DMS79 treated with DMSO at 0.1 percent for 48 hours (cell line): ENCODE measurements around the gene GPR171.

Experiments used
- DNase-seq: peaks from one replicate; lab custom pipeline; 2025; lab: John Stamatoyannopoulos, UW

The GPR171 gene

DNA sequence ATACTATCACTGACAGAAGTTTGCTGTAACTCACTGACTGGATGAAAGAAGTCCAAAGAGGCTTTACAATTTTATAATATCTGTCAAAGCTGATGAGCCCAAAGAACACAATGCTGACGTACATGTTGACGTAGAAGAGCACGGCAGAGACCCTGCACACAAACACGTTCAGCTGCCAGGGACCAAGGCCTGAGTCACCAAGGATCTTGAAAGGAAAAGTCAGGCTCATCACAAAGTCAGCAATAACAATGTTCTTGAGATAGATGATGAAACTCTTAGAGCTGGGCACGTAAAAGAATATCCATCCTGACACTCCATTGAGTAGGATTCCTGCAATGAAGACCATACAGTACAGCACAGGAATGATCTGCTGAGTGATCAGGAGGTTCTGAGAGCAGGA lies 10.9 kb upstream of the GPR171 start:
- no peak for DNase-seq

DNA sequence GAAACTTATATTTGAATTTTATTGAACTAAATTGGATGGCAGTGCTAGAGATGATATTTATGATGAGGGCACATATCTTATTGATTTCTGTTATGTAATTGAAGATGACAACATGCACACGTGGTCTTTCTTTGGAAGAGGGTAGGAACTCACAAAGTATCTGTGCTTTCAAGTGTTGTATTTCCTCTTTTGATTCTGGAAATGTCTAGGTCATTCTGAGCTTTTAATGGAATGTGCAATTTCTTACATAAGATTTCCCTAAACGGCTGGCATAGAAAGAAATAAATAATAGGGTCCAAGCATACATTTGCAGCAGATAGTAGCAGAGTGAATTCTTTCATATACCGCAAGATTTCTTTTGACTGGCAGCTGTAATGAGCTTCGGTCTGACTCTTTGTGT lies 10.1 kb upstream of the GPR171 start:
- DNase-seq, result no peak

DNA sequence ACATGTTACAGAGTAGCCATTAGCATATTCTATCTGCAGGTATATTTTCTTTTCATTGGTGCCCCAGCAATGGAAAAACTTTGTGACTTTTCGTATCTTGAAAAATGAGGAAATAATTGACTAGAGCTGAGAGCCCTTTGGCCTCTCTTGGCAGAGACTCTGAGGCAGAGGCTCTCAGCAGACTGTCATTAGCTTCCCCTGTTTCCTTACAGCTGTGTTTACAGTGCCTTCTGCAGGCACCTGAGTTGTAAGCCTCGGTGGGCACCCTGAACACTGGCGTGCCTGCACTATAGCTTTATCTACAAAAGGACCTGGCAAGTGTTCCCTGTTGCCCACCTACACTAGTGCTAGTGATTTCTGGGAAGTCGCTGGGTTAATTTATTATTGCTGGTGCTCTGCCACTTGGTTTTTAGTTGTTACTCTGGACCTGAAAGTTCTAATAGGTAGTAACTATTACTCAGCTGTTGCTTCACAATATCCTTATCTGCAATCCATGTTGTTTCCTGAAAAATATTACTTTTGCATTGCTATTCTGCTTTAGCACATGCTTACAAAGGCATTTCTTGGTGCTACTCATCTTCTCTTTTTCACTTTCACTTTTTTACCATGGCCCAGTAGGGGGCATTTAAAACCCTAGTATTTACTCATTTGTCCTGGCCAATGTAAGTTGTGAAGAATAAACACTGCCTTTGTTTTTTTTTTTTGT lies 7.8 kb upstream of the GPR171 start:
- no peak for DNase-seq

DNA sequence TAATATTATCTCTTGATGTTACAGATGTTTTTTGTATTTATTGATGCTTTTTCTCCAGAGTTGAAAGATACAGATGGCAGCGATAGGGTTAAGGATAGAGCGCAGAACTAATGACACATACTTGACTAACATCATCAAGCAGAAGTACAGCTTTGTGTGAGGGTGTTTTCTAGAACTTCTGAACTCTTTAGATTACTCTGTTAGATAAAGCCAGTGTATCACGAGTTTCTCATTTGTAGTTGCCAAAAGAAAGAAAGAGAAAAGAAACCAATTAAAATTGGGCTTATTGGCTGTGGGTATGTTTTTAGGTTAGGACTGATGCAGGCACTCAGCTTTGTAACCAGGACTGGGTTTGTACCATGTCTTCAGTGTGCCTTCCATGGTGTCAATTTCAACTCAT lies 6.6 kb upstream of the GPR171 start:
- DNase-seq, result no peak

- DNase-seq, result no peak
Measured at GRCh38 chr3:151206201-151206600, 3.2 kb upstream of the GPR171 start.

DNA sequence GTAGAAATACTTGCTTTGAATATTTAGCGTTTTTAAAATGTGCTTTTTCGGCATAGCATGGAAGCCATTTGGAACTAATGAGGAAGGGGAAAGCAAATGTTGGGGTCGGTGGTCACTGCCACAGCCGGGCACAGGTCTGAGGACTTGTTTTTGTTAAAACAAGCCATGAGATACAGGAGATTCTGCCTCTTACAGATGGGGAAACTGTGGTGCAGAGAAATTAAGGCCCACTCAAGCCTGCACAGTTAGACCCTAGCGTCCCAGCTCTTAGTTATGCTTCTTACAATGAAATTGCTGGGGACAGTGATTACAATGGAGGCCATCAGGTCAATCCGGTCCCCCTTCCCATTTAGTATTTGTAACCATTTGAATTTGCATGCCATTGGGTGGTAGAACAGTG lies 2.5 kb upstream of the GPR171 start:
- no peak for DNase-seq

DNA sequence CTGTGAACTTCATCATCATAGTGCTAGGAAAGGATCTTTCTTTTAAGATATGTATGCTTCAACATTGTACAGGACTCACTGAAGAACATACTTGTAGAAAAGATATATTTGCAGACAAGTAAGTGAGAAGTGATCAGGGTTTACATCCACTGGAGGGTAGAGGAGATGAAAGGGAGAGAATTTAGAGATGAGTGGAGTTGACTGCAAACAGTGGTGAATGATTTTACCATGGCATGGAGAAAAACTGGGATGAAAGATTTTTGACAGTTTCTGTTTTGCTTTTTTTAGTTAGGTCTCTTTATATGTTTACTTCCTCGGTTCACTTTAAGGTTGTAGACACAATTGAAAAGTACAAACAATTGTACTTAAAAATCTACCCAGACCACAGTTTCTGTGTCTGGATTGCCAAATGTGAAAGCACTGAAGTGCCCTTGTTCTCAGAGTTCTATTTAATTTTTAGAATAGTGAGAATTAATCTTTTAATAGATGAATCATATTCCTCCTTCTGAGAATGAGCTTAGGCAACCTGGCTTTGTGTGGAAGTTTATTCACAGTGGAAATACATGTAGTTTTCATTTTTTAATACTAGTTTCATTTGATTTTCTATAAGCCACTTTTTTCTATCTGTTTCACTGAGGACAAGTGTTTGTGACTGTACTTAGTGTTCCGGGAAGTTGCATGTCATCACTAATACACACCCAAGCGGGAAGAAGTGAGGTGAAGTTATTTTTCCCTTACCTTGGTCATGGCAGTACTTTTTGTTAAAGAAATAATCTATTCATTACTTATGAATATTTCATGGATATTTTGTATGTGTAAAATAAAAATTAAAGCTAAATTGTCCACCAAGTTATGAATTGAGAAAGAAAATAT lies 1.8 kb upstream of the GPR171 start:
- no peak for DNase-seq

- DNase-seq, result no peak
Measured at GRCh38 chr3:151201051-151201730, 1.8 kb downstream of the GPR171 start.

- no peak for DNase-seq
Measured at GRCh38 chr3:151200586-151200985, 2.4 kb downstream of the GPR171 start.

GRCh38 chr3:151199554-151200438 lies 3.2 kb downstream of the GPR171 start:
- no peak for DNase-seq

DNA sequence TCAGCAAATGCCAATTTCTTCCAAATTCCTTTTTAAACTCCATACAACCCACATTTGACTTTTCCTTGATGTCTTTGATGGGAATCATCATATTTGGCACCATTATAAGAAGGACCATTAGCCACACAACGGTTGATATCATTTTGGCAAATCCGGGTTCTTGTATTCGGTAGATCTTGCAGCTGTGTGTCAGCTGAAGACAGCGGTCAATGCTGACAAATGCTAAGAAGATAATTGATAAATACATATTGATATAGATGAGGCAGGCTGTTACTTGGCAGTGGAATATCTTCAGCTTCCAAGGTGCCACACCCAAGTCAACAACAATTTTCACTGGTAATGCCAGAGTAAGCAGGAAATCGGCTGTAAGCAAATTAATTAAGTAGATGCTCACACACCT lies 4.2 kb downstream of the GPR171 start:
- no peak for DNase-seq

- no peak for DNase-seq
Measured at GRCh38 chr3:151197981-151198767, 4.8 kb downstream of the GPR171 start.

GRCh38 chr3:151197228-151197627 lies 5.8 kb downstream of the GPR171 start:
- no peak for DNase-seq

DNA sequence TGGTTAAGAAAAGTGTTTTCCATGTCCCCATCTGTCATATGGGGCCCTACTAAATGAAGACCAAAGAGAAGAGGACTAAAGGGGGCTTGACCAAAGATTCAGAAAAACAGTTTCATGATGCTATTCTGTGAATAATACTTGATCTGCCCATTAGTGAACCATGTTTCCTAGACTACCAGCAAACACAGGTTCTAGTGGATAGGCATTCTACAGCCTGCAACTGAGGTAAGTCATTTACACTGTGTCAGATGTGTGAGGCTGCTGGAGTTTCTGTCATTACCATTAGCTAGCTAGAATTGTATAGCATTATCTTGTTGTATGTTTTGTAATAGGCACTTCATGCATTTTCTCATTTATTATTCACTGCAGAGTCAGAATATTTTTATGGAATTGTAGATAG lies 6.6 kb downstream of the GPR171 start:
- DNase-seq, result no peak

DNA sequence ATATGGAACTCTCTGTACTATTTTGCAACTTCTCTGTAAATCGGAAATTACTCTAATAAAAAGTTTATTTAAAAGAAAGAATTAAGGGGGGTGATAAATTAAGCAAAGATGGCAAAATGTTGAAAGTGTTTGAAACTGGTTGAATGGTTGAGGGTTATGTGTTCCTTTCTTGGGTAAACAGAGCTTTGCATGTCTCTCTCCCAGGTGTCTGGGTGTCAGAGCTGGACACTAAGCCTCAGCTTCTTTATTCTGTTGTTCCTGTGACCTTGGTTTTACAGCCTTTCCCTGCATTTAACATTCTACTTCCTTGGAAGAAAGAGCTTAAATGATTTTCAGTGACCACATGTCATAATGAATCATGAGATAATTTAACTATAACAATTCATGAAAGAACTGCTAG lies 7.2 kb downstream of the GPR171 start:
- DNase-seq, result no peak

- no peak for DNase-seq
Measured at GRCh38 chr3:151192545-151192944, 10.5 kb downstream of the GPR171 start.

DNA sequence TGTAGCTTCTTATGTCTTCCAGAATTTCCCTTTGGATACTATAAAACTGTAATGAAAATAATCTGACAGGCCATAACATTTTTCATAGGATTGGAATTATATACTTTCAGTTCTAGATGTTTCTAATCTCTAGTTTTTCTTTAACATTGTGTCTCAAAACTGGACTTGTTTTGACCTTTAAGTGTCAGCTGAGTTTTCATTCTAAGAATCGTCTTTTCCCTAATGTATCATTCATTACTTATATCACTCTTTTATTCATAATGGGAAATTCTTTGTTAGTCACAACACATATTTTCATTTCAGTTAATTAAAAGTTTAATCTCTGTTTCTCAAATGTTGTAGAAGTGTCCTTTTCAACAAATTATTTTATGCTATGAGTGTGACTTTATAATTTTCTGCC lies 11.9 kb downstream of the GPR171 start:
- DNase-seq, result no peak

DNA sequence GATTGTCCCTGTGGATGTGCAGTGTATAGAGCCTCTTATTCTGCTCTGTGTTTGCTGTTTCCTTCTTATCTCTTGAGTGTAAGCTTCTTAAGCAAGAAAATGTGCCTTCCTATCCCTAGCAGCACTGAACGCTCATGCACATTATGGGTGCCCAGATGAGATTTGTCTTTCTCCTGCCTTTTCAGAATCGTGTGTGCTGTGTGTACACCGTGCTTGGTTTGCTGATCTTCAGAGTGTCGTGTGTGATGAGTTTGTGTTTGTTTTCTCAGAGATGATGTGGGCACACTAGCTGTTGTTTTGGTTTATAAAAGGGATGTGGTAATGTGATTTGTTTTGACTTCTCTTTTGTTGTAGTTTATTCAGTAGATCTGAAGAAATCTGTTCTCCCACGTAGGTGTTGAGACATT lies 19.7 kb downstream of the GPR171 start:
- no peak for DNase-seq

DNA sequence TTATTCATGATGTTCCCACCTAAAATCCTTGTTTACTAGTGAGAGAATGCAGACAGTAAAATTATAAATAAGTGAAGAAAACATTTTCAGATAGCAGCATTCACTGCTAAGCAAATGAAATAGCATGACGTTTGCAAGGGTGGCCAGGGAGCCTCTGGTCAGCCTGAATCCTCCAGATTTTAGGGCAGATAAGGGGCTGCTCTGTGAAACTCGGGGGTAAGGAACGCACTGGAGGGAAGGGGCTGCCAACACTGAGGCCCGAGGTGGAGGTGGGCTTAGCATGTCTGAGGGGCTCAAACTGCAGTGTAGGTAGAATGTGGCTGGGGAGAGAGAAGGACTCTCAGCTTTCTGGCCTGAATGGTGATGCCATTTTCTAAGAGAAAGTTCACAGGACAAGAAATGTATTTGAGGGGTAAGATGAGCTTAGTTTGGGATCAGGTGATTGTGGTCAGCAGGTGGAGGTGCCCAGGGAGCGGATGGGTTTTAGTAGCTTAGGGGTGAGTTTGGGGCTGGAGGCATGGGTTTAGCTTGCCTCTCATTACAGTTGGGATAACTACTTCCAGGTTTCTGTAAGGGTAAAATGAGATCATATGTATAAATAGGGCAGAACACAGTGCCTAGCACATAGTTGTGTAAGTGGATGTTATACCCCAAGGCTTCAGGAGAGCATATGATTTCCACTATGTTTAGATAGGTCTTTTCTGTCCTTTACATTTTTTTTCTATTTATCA lies 20.5 kb downstream of the GPR171 start:
- DNase-seq, result no peak

DNA sequence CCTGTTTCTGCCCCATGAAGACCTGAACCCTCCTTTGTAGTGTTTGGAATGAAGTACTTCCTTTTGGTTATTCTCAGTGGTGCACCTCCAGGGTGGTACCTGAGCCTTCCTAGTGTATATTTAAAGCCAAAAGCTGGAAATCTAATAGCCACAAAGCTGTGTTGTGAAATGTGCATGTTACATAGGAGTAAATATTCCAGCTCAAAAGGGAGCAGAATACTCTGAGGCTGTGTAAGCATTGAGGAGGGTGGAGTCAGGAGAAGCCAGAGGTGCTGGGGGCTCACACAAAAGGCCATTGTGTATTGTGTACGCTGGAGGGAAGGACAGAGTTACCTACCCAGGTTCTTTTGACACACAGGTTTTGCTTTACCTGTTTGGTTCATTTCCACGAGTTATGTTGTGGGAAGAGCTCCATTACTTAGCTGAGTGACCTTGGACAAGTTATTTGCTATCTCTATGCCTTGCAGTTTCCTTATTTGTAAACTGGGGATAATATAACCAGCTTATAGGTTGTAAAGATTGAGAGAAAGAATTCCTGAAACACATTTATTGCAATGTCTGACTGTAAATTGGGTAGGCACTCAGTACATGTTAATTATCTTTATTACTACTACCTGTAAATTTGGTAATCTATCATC lies 24.7 kb downstream of the GPR171 start:
- DNase-seq, result no peak
